GM23338 (cell line): Measurements from ENCODE around the gene SYNE3. TPM values are rescaled to one million over a fixed set of nuclear protein-coding genes. Genes with fewer than 3 reads are reported as not detected.

ENCODE experiments used
- ATAC-seq: fragments of 200-7000 bp; cut with Tn5 transposase; 3 replicates; pipeline ENCODE4 v1.9.1; 2020
- DNase-seq: peaks from one replicate; pipeline ENCODE4 v3.0.0-alpha.2; 2015; ENCODE audit warnings: low spot score
- H2AFZ ChIP-seq: fragments of 200-600 bp; sonication (generic); 2 replicates; pipeline ENCODE4 v1.8.0; 2016; ENCODE audit warnings: antibody characterized with exemption, mild to moderate bottlenecking, moderate library complexity
- H3F3A ChIP-seq: fragments of 200-600 bp; sonication (generic); replicated peaks from 2 replicates; pipeline ENCODE4 v1.8.0; 2017; ENCODE audit warnings: antibody characterized with exemption, mixed run types, low read depth
- H3K27ac ChIP-seq: fragments of 200-600 bp; sonication (generic); 2 replicates; pipeline ENCODE4 v1.6.1; 2016; ENCODE audit warnings: low read depth
- H3K27me3 ChIP-seq: fragments of 200-600 bp; sonication (generic); 2 replicates; pipeline ENCODE4 v1.8.0; 2016; ENCODE audit warnings: mild to moderate bottlenecking, mixed run types, moderate library complexity; ENCODE audit not compliant: insufficient read depth
- H3K36me3 ChIP-seq: fragments of 200-600 bp; sonication (generic); 2 replicates; pipeline ENCODE4 v1.8.0; 2016; ENCODE audit warnings: mild to moderate bottlenecking; ENCODE audit not compliant: insufficient read depth
- H3K4me1 ChIP-seq: fragments of 200-600 bp; sonication (generic); 2 replicates; pipeline ENCODE4 v1.8.0; 2016; ENCODE audit warnings: mild to moderate bottlenecking, moderate library complexity; ENCODE audit not compliant: insufficient read depth
- H3K4me2 ChIP-seq: fragments of 200-600 bp; sonication (generic); 2 replicates; pipeline ENCODE4 v1.7.1; 2017; ENCODE audit warnings: mixed run types
- H3K4me3 ChIP-seq: fragments of 200-600 bp; sonication (generic); 2 replicates; pipeline ENCODE4 v1.6.1; 2016; ENCODE audit warnings: mixed run types
- H3K79me2 ChIP-seq: fragments of 200-600 bp; sonication (generic); replicated peaks from 2 replicates; pipeline ENCODE4 v1.8.0; 2017; ENCODE audit warnings: mild to moderate bottlenecking; ENCODE audit not compliant: insufficient read depth
- H3K9me2 ChIP-seq: fragments of 200-600 bp; sonication (generic); 2 replicates; pipeline ENCODE4 v1.8.0; 2017; ENCODE audit not compliant: insufficient read depth
- H4K20me1 ChIP-seq: fragments of 200-600 bp; sonication (generic); replicated peaks from 2 replicates; pipeline ENCODE4 v1.8.0; 2017; ENCODE audit warnings: mild to moderate bottlenecking; ENCODE audit not compliant: insufficient read depth
- H3K27ac Mint-ChIP-seq: 2 replicates; pipeline ENCODE4 v1.8.0; 2020; ENCODE audit warnings: inconsistent platforms, mild to moderate bottlenecking, moderate library complexity, mixed read lengths
- H3K27me3 Mint-ChIP-seq: 3 replicates; pipeline ENCODE4 v1.8.0; 2022; ENCODE audit warnings: low read depth, mild to moderate bottlenecking, moderate library complexity, mixed read lengths, inconsistent platforms; ENCODE audit not compliant: insufficient read depth, poor library complexity
- H3K36me3 Mint-ChIP-seq: 3 replicates; pipeline ENCODE4 v1.8.0; 2021; ENCODE audit warnings: low read depth, mild to moderate bottlenecking, inconsistent platforms, moderate library complexity, mixed read lengths
- H3K4me1 Mint-ChIP-seq: 3 replicates; pipeline ENCODE4 v1.8.0; 2020; ENCODE audit warnings: mild to moderate bottlenecking, inconsistent platforms, mixed read lengths
- H3K4me3 Mint-ChIP-seq: 3 replicates; pipeline ENCODE4 v1.8.0; 2021; ENCODE audit warnings: moderate library complexity, mild to moderate bottlenecking, inconsistent platforms, mixed read lengths
- H3K9me3 Mint-ChIP-seq: 3 replicates; pipeline ENCODE4 v1.8.0; 2020; ENCODE audit warnings: moderate library complexity, mild to moderate bottlenecking, inconsistent platforms, mixed read lengths
- CREB1 ChIP-seq: fragments of 250-450 bp; sonication (Bioruptor Pico); IDR thresholded peaks from 2 replicates; pipeline ENCODE4 v1.5.0; 2020; ENCODE audit warnings: low read depth, mild to moderate bottlenecking, moderate library complexity
- EZH2 ChIP-seq: fragments of 200-600 bp; sonication (generic); IDR thresholded peaks from one replicate; pipeline ENCODE4 v1.8.0; 2017; ENCODE audit warnings: antibody characterized with exemption, mild to moderate bottlenecking, low read depth; ENCODE audit not compliant: unreplicated experiment
- EZH2phosphoT487 ChIP-seq: fragments of 200-600 bp; sonication (generic); IDR thresholded peaks from one replicate; pipeline ENCODE4 v1.8.1; 2018; ENCODE audit warnings: antibody characterized with exemption; ENCODE audit not compliant: unreplicated experiment
- JUNB ChIP-seq: IDR thresholded peaks from one replicate; pipeline ENCODE4 v1.6.1; 2016; ENCODE audit warnings: antibody characterized with exemption; ENCODE audit not compliant: unreplicated experiment
- NANOG ChIP-seq: IDR thresholded peaks from 2 replicates; pipeline ENCODE4 v1.6.1; 2016; ENCODE audit warnings: antibody characterized with exemption, borderline replicate concordance
- POLR2AphosphoS5 ChIP-seq: IDR thresholded peaks from 2 replicates; pipeline ENCODE4 v1.6.1; 2016; ENCODE audit warnings: antibody characterized with exemption, low read depth
- REST ChIP-seq: IDR thresholded peaks from one replicate; pipeline ENCODE4 v1.6.1; 2018; ENCODE audit warnings: antibody characterized with exemption; ENCODE audit not compliant: unreplicated experiment
- STAT1 ChIP-seq: IDR thresholded peaks from one replicate; pipeline ENCODE4 v1.6.1; 2016; ENCODE audit warnings: antibody characterized with exemption; ENCODE audit not compliant: unreplicated experiment
- ZNF114 ChIP-seq: fragments of 250-450 bp; sonication (Bioruptor Pico); IDR thresholded peaks from 2 replicates; pipeline ENCODE4 v1.5.0; 2020; ENCODE audit warnings: mild to moderate bottlenecking, moderate library complexity
- ZNF331 ChIP-seq: fragments of 250-450 bp; sonication (Bioruptor Pico); IDR thresholded peaks from 2 replicates; pipeline ENCODE4 v1.5.0; 2020; ENCODE audit warnings: low read depth, mild to moderate bottlenecking, moderate library complexity
- polyA plus RNA-seq: library from polyadenylated mRNA; unstranded; fragments of >200 nt; fragmentation: Nextera tagmentation; extraction: Ambion mirVana; gene quantifications from 2 replicates; pipeline ENCODE4 v1.2.1, GENCODE V29; 2016
- total RNA-seq: library from RNA; depleted of rRNA; stranded (reverse); fragments of >200 nt; shearing (Covaris generic); gene quantifications from 2 replicates; pipeline ENCODE4 v1.2.3, GENCODE V29; 2014
- TF ChIP-seq, protein P1 (sequence below), 2 experiments: fragments of 200-600 bp in 1 of 2; sonication (generic) in 1 of 2; conservative IDR thresholded peaks; 2 replicates each; pipeline versions ENCODE4 v1.5.1 to v1.6.1; 2016 to 2017; ENCODE audit warnings: antibody characterized with exemption in 2 of 2, low read depth in 2 of 2, mild to moderate bottlenecking in 2 of 2, moderate library complexity in 1 of 2
- TF ChIP-seq, protein P2 (sequence below): fragments of 250-450 bp; sonication (Bioruptor Pico); IDR thresholded peaks from 2 replicates; pipeline ENCODE4 v1.5.0; 2020; ENCODE audit warnings: mild to moderate bottlenecking, moderate library complexity
- TF ChIP-seq, protein P3 (sequence below): IDR thresholded peaks from 2 replicates; pipeline ENCODE4 v1.6.1; 2016; ENCODE audit warnings: antibody characterized with exemption

The SYNE3 gene
- total and polyA plus RNA-seq, 2 experiments from 2014 or later = 0.02 to 0.03 TPM

DNA sequence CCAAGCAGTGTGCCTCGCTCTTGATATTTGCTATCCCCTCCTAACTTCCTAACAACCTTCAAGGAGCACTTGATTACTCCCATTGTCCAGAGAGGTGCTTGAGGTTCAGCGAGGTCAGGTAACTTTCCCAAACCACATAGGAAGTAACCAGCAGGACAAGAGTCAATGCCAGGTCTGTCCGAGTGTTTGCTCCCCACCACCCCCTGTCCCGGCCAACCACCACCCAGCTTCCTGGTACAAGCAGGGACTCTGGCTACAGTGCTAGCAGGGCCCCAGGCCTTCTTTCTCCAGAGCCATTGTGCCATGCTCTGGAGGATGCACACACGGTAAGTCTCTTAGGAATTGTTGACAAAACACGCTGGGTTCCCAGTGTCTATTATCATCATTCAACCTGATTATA lies 49.2 kb downstream of the SYNE3 start:
- DNase-seq (no peak), ATAC-seq (no peak)
- Histone ChIP-seq H3K4me1 (no peaks in the 10 kb centered on the region), H3K4me3 (no peak overlapping the region), H3K36me3 (no peaks in the 10 kb centered on the region), H2AFZ (no peak overlapping the region), H3K79me2 (no peaks in the 10 kb centered on the region), H4K20me1 (no peaks in the 10 kb centered on the region), H3K27ac (no peak overlapping the region), H3K4me2 (no peak overlapping the region), H3F3A (no peaks in the 10 kb centered on the region), H3K27me3 (no peaks in the 10 kb centered on the region), H3K9me2 (no peaks in the 10 kb centered on the region)
- H3K4me1 Mint-ChIP-seq = no peaks in the 10 kb centered on the region
- H3K4me3 Mint-ChIP-seq = no peak overlapping the region
- no peaks in the 10 kb centered on the region for H3K36me3 Mint-ChIP-seq
- no peak overlapping the region for H3K27ac Mint-ChIP-seq
- H3K27me3 Mint-ChIP-seq = peaks cover 3% of the 10 kb centered on the region
- H3K9me3 Mint-ChIP-seq = no peaks in the 10 kb centered on the region
- no peak for TF ChIP-seq JUNB
- no peak for TF ChIP-seq REST
- TF ChIP-seq, protein P1, sequence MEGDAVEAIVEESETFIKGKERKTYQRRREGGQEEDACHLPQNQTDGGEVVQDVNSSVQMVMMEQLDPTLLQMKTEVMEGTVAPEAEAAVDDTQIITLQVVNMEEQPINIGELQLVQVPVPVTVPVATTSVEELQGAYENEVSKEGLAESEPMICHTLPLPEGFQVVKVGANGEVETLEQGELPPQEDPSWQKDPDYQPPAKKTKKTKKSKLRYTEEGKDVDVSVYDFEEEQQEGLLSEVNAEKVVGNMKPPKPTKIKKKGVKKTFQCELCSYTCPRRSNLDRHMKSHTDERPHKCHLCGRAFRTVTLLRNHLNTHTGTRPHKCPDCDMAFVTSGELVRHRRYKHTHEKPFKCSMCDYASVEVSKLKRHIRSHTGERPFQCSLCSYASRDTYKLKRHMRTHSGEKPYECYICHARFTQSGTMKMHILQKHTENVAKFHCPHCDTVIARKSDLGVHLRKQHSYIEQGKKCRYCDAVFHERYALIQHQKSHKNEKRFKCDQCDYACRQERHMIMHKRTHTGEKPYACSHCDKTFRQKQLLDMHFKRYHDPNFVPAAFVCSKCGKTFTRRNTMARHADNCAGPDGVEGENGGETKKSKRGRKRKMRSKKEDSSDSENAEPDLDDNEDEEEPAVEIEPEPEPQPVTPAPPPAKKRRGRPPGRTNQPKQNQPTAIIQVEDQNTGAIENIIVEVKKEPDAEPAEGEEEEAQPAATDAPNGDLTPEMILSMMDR (conservative IDR thresholded peaks at IDR 0.05; ENCODE audit: low read depth in 2 of 2) = no peak
- no peak for TF ChIP-seq ZNF331
- TF ChIP-seq, protein P2, sequence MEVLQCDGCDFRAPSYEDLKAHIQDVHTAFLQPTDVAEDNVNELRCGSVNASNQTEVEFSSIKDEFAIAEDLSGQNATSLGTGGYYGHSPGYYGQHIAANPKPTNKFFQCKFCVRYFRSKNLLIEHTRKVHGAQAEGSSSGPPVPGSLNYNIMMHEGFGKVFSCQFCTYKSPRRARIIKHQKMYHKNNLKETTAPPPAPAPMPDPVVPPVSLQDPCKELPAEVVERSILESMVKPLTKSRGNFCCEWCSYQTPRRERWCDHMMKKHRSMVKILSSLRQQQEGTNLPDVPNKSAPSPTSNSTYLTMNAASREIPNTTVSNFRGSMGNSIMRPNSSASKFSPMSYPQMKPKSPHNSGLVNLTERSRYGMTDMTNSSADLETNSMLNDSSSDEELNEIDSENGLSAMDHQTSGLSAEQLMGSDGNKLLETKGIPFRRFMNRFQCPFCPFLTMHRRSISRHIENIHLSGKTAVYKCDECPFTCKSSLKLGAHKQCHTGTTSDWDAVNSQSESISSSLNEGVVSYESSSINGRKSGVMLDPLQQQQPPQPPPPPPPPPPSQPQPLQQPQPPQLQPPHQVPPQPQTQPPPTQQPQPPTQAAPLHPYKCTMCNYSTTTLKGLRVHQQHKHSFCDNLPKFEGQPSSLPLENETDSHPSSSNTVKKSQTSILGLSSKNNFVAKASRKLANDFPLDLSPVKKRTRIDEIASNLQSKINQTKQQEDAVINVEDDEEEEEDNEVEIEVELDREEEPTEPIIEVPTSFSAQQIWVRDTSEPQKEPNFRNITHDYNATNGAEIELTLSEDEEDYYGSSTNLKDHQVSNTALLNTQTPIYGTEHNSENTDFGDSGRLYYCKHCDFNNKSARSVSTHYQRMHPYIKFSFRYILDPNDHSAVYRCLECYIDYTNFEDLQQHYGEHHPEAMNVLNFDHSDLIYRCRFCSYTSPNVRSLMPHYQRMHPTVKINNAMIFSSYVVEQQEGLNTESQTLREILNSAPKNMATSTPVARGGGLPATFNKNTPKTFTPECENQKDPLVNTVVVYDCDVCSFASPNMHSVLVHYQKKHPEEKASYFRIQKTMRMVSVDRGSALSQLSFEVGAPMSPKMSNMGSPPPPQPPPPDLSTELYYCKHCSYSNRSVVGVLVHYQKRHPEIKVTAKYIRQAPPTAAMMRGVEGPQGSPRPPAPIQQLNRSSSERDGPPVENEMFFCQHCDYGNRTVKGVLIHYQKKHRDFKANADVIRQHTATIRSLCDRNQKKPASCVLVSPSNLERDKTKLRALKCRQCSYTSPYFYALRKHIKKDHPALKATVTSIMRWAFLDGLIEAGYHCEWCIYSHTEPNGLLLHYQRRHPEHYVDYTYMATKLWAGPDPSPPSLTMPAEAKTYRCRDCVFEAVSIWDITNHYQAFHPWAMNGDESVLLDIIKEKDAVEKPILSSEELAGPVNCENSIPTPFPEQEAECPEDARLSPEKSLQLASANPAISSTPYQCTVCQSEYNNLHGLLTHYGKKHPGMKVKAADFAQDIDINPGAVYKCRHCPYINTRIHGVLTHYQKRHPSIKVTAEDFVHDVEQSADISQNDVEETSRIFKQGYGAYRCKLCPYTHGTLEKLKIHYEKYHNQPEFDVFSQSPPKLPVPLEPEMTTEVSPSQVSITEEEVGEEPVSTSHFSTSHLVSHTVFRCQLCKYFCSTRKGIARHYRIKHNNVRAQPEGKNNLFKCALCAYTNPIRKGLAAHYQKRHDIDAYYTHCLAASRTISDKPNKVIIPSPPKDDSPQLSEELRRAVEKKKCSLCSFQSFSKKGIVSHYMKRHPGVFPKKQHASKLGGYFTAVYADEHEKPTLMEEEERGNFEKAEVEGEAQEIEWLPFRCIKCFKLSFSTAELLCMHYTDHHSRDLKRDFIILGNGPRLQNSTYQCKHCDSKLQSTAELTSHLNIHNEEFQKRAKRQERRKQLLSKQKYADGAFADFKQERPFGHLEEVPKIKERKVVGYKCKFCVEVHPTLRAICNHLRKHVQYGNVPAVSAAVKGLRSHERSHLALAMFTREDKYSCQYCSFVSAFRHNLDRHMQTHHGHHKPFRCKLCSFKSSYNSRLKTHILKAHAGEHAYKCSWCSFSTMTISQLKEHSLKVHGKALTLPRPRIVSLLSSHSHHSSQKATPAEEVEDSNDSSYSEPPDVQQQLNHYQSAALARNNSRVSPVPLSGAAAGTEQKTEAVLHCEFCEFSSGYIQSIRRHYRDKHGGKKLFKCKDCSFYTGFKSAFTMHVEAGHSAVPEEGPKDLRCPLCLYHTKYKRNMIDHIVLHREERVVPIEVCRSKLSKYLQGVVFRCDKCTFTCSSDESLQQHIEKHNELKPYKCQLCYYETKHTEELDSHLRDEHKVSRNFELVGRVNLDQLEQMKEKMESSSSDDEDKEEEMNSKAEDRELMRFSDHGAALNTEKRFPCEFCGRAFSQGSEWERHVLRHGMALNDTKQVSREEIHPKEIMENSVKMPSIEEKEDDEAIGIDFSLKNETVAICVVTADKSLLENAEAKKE = no peak
- TF ChIP-seq, protein P3, sequence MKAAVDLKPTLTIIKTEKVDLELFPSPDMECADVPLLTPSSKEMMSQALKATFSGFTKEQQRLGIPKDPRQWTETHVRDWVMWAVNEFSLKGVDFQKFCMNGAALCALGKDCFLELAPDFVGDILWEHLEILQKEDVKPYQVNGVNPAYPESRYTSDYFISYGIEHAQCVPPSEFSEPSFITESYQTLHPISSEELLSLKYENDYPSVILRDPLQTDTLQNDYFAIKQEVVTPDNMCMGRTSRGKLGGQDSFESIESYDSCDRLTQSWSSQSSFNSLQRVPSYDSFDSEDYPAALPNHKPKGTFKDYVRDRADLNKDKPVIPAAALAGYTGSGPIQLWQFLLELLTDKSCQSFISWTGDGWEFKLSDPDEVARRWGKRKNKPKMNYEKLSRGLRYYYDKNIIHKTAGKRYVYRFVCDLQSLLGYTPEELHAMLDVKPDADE = no peak
- TF ChIP-seq EZH2phosphoT487 = no peak
- TF ChIP-seq CREB1 (CRISPR knock-in tag) = no peak
- no peak for TF ChIP-seq STAT1
- no peak for TF ChIP-seq ZNF114
- no peak for TF ChIP-seq NANOG
- TF ChIP-seq EZH2 = no peak
- TF ChIP-seq POLR2AphosphoS5 = no peak
